HFFc6 (cell line): ENCODE measurements around the gene ECPAS. TPM values are rescaled to one million over a fixed set of nuclear protein-coding genes. Genes with fewer than 3 reads are reported as not detected.

Experiments
- total RNA-seq, 6 experiments: library from RNA; stranded (reverse); fragmentation: NEBNext Ultra II Directional; extraction: Animal tissue kit (Norgen Biotek cat#: 25700); gene quantifications; 2 replicates in 1 of 6; 3 replicates in 5 of 6; pipeline ENCODE4 v1.2.3, GENCODE V29; 2021

The ECPAS gene
- total RNA-seq, 6 experiments from 2014 or later, result 69.8 to 87.7 (median 77.6) TPM

Other genes starting within 250 kb of the ECPAS start
- gene OR2K2, start 154.2 kb downstream of the ECPAS start, total RNA-seq, result not detected
- gene ZNF483, start 40.8 kb upstream of the ECPAS start, total RNA-seq, result under 1 TPM; 0.33 to 0.94 (median 0.84) TPM
- 10 to 100 TPM; 50.3 to 86.6 (median 82.4) TPM for gene PTGR1, start 115.3 kb upstream of the ECPAS start, total RNA-seq
- 10 to 100 TPM in 4 of 6 experiments, 1 to 10 TPM in 2; 9.6 to 11.5 (median 10.3) TPM for gene DNAJC25, start 147.0 kb upstream of the ECPAS start, total RNA-seq
- 10 to 100 TPM; 60.5 to 72.7 (median 66.0) TPM for gene GNG10, start 177.2 kb upstream of the ECPAS start, total RNA-seq